ENCODE measurements around the gene LONP1. TPM values are rescaled to one million over a fixed set of nuclear protein-coding genes. Genes with fewer than 3 reads are reported as not detected.
"Not testable (repeated sequence)": the region's sequence is repeated elsewhere in the genome, so short reads cannot be mapped to it uniquely, and the experiment has no call there.

The LONP1 gene
- total RNA-seq, 2 donors from 2014 or later: 48.9 to 49.1 TPM

- intact Hi-C loops (cut with DNase I, micrococcal nuclease): no loop called here
- ATAC-seq (no peak), DNase-seq (no peak)
Observed at GRCh38 chr19:5718037-5718578, 1.8 kb downstream of the LONP1 start.

DNA sequence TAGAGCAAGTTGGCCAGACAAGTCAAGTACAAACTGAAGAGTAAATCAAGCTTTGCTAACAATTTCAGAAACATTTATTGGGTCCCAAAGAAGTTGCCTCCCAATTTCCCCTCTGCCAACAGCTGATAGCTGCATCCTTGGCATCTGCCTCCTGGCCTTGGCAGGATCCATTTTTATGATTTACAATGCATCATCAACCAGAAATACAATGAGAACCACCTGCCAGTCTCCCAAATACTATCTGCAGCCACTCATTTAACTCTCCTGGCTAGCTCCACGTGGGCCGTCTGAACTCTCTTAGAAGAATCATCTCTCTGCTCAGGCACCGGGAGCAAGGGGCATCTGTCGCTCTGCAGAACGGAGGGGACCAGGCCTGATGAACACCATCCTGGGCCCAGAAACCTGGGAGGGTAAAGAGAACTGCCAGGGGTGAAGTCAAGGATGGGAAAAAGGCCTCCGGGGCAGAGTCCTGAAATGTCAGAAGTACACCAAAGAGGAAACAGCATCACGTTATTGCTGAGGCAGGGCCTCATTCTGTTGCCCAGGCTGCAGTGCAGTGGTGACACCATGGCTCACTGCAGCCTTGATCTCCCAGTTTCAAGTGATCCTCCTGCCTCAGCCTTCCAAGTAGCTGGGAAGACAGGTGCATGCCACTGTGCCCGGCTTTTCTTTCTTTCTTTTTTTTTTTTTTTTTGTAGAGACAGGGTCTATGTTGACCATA is 2.6 kb downstream of the LONP1 start:
- intact Hi-C loops (cut with DNase I, micrococcal nuclease): no loop called here

GRCh38 chr19:5714816-5715215 is 5.1 kb downstream of the LONP1 start:
- no peak for DNase-seq
- no peak for ATAC-seq
- intact Hi-C loops (cut with DNase I, micrococcal nuclease): no loop called here

More for the DNA sequence above, 2.6 kb downstream of the LONP1 start:
- DNase-seq (no peak), ATAC-seq (no peak)

DNA sequence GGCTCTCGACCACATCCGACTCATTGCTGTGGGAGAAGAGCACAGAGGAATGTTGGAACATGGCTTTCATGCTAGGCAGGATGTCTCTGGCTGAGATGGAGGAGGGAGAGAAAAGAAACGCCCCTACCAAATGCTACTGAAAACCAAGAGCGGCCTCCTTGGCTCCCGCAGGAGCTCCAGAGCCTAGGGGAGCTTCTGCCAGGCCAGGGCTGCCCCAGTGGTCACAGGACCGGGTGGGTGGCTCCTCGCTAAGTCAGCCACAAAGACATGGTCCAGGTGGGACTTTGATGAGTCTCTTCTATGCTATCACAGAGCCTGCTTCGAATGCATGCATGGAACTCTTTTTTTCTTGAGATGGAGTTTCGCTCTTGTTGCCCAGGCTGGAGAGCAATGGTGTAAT is 6.7 kb downstream of the LONP1 start:
- no peak for ATAC-seq
- intact Hi-C loops (cut with DNase I, micrococcal nuclease): no loop called here
- no peak for DNase-seq

DNA sequence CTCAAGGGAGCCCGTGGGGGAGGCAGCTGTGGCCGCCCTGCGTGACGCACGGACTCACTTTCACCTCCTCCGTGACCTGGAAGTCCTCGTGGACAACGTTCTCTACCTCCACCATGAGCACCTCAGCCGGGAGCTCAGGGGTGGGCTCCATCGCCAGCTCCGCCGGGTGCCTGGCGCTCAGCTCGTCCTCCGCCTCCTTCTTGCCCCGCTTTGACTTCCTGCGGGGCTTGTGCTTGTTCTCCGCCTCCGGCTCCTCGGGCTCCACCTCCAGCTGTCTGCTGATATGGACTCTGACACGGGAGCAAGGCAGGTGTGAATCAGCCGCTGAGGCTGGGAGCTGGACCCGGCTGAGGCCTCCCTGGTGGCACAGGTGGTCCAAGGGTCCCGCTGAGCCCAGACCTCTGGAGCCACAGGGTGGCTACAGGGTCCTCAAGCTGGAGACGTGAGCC is 8.2 kb downstream of the LONP1 start:
- DNase-seq (no peak), ATAC-seq (peak; percentile 7)
- intact Hi-C loops (cut with DNase I, micrococcal nuclease): no loop called here

DNA sequence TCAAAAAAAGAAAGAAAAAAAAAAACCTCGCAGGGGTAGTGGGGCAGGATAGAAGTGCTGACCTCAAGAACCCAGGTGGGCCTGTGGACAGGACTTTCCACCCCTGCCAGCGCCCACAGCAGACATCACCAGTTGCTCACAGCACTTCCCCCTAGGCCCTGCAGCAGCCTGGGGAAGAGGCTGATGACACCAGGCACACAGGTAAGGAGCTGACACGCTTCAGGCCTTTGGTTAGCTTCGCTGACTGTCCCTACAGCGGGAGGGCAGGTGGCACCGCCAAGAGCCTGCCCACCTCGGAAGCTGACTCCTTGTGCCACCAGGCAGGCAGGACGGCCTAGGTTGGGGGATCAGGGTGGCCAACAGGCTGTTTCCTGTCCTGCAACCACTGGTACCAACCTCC is 8.9 kb downstream of the LONP1 start:
- DNase-seq (no peak), ATAC-seq (no peak)
- intact Hi-C loops (cut with DNase I, micrococcal nuclease): no loop called here

GRCh38 chr19:5707576-5708575 is 12.1 kb downstream of the LONP1 start:
- DNase-seq (no peak), ATAC-seq (no peak)
- intact Hi-C loops (cut with DNase I, micrococcal nuclease): no loop called here

DNA sequence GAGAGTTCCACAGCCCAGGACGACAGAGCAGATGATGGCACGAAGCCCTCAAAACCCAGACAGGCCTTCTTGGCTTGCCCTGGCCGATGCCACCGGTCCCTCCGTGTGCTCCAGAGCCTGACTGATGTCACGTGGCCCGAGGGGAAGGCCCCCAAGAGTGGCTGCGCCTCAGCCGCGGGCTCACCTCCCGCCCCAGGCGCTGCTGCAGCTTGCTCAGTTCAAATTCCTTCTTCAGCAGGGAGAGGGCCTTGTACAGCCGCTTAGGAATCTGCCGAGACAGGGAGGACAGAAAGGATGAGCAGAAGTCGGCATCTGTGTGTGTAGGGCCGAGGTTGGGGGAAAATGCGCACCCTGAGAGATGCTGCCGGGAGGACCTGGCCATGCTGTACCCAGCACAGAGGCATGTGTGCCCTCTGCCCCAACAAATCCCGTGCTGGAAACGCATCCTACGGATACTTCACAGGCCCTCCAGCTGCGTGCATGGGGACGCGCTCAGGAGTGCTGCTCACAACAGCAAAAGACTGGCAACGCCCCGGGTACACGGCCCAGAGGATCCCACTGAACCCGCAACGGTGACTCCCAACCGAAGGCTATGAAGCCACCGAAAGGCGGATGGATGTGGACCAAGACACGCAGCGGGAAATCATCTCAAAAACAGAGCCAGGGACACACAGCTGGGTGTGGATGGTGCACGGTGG is 12.9 kb downstream of the LONP1 start:
- intact Hi-C loops (cut with DNase I, micrococcal nuclease): no loop called here
- ATAC-seq (no peak), DNase-seq (no peak)

DNA sequence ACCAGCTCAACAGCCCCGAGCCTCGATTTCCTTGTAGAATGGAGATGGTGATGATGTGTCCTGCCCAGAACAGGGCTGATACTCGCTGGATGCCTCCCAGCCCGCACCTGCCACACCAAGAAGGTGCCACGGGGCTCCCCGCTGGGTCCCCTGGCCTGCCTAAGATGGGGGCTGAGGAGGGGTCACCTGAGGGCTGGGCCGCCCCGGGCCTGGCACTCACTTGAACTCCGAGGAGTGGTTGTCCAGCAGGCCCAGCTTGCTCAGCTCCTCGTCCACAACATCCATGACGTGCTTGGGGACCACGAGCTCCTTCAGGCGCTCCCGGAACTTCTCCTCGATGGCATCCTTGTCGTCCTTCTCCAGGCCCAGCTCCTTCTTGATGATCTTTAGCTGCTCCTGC is 14.4 kb downstream of the LONP1 start:
- ATAC-seq (no peak), DNase-seq (no peak)
- intact Hi-C loops (cut with DNase I, micrococcal nuclease): no loop called here

DNA sequence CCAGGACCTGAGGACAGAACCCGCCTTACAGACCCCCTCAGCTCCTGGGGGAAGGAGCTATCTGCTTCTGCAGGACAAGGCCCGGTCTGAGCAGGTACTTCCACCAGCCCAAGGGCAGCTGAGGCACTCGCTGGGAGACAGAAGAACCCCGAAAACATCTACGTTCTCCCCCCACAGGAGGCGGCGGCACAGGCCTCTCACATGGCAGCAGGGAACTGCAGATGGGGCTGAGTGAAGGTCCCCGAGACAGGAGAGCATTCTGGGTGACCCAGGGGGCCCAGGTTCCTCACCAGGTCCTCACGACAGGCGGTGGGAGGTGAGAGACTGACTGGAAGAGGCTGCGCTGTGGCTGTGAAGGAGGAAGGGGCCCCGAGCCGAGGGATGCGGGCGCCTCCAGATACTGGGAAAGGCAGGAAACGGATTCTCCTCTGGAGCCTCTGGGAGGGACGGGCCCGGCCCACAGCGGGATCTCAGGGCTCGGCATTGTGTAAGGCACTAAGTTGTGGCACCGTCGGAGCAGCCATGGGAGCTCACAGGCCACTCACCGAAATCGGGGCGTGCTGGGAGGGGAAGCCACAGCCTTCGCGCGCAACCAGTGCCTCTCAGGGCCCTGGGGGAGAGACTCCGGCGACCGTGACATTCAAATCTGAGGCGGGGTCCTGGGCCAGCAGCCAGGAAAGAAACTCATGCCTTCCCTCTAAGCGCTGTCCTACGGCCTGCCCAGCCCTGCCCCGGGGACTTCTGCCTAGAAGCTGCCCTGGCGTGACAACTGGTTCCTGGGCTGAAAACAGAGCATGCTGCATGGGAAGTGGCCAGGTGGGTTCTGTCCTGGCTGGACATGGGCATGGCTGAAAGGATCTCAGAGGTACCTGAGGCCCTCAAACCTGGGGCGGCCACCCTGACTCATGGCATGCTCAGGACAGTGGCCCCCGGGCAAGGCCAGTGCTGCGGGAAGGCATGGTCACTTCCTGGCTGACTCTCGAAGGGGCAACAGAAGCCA is 15.8 kb downstream of the LONP1 start:
- DNase-seq (no peak), ATAC-seq (peak; percentile 2)
- intact Hi-C loops (cut with DNase I, micrococcal nuclease): no loop called here

- intact Hi-C loops (cut with DNase I, micrococcal nuclease); DNase-seq; ATAC-seq: not testable (repeated sequence)
Observed at GRCh38 chr19:5702053-5702410, 17.9 kb downstream of the LONP1 start.

DNA sequence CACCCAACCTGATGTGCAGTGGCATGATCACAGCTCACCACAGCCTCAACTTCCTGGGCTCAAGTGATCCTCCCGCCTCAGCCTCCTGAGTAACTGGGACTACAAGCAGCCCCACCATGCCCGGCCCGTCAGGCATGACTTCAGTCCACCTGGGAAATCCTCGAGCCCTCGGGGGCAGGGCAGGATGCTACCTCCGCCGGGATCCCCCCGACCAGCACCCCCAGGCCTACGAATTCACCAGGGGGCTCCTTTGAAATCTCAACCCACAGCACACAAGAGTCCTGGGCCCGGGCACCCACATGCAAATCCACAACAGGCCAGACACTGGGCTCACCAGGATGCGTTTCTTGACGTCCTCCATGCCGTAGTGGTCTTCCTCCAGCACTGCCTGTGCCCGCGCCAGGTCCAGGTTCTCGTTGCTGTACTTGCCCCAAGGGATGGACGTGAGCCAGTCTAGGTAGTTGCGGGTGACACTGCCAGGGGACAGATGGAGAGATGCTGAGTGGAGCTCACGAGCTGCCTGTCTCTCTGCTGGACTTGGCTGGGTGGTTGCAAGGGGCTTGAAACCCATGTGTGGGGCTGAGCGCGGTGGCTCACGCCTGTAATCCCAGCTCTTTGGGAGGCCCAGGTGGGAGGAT is 19.4 kb downstream of the LONP1 start:
- DNase-seq: no peak
- no peak for ATAC-seq
- intact Hi-C loops (cut with DNase I, micrococcal nuclease): no loop called here

GRCh38 chr19:5698635-5699422 is 21.1 kb downstream of the LONP1 start:
- ATAC-seq: no peak
- intact Hi-C loops (cut with DNase I, micrococcal nuclease): no loop called here
- no peak for DNase-seq

- DNase-seq: peak in 1 of 2 donors; percentile 24
- intact Hi-C loops (cut with DNase I, micrococcal nuclease): no loop called here
- ATAC-seq: no peak
Observed at GRCh38 chr19:5697890-5698634, 21.9 kb downstream of the LONP1 start.

DNA sequence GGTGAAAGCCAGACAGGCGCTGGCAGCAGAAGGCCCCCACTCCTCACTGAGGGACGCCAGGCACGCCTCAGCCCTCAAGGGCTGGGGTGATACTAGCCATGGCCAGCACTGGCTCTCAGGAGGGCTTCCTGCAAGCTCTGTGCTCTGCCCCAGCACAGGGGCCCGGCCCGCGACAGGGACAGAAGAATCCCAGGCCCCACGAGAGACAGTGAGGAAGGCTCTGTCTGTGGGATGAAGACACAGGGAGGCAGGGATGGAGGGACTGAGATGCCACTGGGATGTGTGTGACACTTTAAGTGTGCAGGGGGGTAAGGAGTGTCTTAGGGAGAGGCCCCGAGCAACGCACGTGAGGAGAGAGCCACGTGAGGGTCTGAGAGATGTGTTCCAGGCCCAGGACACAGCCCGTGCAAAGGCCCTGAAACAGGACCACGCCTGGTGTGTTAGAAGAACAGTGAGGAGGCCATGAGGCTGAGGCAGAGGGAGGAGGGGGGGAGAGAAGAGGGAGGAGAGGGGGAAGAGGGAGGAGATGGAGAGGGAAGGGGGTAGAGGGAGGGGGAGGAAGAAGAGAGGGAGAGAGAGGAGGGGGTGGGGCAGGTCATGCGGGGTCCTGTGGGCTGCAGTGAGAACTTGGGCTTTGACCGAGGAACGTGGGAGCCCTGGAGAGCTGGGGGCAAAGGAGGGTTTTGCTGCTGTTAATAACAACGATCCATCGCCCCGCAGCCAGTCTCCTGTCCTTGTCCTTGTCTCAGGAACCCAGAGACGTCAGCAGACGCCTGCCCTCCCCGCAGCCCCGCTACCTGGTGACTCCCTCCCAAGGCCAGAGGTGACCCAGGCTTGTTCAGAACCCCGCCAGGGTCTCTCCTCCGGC is 22.7 kb downstream of the LONP1 start:
- intact Hi-C loops (cut with DNase I, micrococcal nuclease): no loop called here
- ATAC-seq (no peak), DNase-seq (peak in 1 of 2 donors; percentile 23)

Data from left colon (tissue), 2 donors.